HG02870 (cell line): Measurements from ENCODE around the gene GPATCH8.
A peak's percentile ranks its signal among the peaks of the same experiment; 100 is the strongest.

ENCODE experiments used
- ATAC-seq: cut with Tn5 transposase; IDR thresholded peaks from one replicate; pipeline ENCODE4 v1.9.1; 2021; ENCODE audit warnings: mild to moderate bottlenecking, moderate library complexity; ENCODE audit not compliant: unreplicated experiment

Gene GPATCH8

DNA sequence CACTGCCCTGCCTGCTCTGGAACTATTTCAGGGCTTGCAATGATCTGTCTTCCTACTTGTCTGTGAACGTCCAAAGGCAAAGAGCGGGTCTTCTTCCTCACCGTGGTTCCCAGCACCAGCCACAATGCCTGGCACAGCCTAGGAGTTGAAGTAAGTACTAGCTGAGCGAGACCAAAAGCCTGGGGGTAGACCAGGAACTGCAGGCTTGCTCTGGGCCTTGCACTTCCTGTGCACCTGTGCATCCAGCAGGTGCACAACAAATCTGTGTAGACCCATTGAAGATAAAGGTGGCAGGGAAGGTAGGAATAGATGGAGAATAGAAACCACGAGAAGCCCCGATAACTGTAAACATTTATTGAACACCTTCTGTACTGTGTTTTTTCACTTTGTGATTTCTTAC is 144.2 kb downstream of the GPATCH8 start:
- ATAC-seq = no peak

GRCh38 chr17:44358066-44358465 is 145.1 kb downstream of the GPATCH8 start:
- ATAC-seq = no peak

GRCh38 chr17:44356241-44356640 is 147.0 kb downstream of the GPATCH8 start:
- ATAC-seq = no peak

- no peak for ATAC-seq
These were observed 147.5 kb downstream of the GPATCH8 start for GRCh38 chr17:44355642-44356099.

GRCh38 chr17:44354582-44355561 is 148.3 kb downstream of the GPATCH8 start:
- no peak for ATAC-seq

DNA sequence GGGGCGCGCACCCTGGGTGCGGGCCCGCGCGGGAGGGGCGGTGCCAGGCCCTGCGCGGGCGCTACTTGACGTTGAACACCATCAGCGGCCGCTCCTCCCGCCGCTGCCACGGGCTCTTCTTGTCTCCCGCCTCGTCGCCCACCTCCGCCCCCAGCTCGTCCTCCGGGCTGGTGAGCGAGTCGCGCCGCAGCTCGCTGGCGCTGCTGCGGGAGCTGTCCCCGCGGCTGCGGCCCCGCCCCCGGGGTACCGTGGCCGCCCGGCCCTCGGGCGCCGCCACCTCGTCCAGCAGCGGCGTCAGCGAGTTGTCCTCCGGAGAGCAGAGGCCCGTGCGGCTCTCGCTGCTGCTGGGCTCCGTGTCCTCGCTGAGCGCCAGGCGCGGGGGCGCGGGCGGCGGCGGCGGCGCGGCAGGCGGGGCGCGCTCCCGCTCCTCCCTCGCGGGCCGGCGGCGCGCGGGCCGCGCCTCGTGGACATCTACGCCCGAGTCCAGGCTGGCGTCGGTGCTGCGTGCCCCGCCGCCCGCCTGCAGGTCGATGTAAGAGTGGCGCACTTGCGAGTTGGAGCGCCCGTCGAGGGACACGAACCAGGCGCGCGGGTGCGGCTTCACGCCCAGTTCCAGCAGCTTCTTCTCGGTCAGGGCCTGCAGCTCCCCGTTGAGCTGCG is 149.4 kb downstream of the GPATCH8 start:
- ATAC-seq = no peak

DNA sequence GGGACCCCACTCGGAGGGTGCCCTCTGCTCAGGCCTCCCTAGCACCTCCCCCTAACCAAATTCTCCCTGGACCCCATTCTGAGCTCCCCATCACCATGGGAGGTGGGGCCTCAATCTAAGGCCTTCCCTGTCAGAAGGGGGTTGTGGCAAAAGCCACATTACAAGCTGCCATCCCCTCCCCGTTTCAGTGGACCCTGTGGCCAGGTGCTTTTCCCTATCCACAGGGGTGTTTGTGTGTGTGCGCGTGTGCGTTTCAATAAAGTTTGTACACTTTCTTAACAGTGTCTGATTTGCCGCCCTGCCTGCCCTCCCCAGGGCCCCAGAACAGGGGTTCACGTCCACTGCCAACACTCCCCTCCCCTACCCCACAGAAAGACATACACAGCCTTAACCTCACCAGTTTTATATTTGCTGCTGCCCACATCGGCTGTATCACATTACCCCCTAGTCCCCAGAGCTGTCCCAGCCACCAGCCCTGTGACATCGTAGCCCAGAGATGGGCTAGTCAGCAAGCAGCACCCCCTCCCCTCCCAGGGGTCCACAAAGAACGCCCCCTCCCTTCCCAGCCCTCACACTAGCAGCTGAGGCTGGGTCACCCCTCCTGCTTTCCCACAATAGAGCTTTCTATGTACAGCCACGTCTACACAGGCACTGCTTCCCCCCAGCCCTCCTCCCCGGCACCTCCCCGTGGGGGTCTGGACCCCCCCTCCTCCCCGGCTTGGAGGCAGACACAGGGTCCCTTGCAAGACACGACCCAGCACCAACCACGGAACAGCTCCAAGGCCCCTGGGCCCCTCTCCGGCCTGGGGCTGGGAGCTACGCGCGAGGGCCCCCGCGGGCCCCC is 150.2 kb downstream of the GPATCH8 start:
- ATAC-seq = no peak

DNA sequence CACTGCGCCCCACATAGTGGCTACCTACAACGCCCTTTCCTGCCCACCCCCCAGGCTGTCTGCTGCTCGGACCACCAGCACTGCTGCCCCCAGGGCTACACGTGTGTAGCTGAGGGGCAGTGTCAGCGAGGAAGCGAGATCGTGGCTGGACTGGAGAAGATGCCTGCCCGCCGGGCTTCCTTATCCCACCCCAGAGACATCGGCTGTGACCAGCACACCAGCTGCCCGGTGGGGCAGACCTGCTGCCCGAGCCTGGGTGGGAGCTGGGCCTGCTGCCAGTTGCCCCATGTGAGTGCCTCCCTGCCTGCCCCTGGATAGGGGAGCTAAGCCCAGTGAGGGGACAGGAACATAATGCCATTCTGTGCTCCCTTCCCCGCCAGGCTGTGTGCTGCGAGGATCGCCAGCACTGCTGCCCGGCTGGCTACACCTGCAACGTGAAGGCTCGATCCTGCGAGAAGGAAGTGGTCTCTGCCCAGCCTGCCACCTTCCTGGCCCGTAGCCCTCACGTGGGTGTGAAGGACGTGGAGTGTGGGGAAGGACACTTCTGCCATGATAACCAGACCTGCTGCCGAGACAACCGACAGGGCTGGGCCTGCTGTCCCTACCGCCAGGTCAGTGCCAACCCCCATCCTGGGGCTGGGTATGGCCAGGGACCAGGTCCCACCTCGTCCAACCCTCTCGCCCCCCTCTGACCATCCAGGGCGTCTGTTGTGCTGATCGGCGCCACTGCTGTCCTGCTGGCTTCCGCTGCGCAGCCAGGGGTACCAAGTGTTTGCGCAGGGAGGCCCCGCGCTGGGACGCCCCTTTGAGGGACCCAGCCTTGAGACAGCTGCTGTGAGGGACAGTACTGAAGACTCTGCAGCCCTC is 151.0 kb downstream of the GPATCH8 start:
- no peak for ATAC-seq

DNA sequence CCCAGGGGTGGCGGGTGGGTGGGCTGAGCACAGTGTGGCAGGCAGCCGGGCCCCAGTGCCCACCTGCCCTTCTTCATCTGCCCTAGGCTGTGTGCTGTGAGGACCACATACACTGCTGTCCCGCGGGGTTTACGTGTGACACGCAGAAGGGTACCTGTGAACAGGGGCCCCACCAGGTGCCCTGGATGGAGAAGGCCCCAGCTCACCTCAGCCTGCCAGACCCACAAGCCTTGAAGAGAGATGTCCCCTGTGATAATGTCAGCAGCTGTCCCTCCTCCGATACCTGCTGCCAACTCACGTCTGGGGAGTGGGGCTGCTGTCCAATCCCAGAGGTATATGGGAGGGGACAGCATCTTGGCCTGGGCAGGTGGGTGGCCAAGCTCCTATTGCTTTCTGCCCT is 151.7 kb downstream of the GPATCH8 start:
- ATAC-seq = no peak

DNA sequence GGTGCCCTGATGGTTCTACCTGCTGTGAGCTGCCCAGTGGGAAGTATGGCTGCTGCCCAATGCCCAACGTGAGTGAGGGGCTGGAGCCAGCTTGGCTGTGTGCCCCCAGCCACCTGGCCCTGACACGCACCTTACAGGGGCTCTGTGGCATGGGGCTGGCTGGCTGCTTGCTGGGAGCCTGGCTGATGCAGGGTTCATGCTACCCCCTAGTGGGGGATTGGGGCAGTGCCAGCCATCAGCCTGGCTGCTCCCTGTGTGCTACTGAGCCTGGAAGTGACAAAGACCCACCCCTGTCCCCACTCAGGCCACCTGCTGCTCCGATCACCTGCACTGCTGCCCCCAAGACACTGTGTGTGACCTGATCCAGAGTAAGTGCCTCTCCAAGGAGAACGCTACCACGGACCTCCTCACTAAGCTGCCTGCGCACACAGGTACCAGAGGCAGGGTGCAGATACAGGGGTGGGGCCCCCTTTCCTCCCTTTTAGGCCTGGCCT is 152.4 kb downstream of the GPATCH8 start:
- no peak for ATAC-seq

DNA sequence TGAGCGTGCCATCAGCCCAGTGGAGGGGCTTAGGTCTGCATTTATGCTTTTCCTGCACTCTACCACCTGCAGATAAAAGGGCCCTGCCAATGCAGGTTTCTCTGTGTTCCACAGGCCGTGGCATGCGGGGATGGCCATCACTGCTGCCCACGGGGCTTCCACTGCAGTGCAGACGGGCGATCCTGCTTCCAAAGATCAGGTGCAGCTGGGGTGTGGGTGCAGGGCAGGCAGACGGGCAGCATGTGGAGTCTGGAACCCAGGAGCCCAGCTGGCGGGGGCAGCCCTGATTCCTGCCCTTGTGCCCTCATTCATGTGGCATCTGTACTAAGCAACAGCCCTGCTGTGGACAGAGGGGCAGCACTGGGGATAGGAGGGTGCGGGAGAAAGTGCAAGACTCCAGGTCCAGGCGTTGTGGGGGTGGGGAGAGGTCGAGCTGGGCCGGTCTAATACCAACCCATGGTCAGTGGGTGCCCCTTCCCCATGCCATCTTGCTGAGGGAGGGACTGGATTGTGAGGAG is 153.6 kb downstream of the GPATCH8 start:
- no peak for ATAC-seq

GRCh38 chr17:44348988-44349364 is 154.2 kb downstream of the GPATCH8 start:
- ATAC-seq = no peak

DNA sequence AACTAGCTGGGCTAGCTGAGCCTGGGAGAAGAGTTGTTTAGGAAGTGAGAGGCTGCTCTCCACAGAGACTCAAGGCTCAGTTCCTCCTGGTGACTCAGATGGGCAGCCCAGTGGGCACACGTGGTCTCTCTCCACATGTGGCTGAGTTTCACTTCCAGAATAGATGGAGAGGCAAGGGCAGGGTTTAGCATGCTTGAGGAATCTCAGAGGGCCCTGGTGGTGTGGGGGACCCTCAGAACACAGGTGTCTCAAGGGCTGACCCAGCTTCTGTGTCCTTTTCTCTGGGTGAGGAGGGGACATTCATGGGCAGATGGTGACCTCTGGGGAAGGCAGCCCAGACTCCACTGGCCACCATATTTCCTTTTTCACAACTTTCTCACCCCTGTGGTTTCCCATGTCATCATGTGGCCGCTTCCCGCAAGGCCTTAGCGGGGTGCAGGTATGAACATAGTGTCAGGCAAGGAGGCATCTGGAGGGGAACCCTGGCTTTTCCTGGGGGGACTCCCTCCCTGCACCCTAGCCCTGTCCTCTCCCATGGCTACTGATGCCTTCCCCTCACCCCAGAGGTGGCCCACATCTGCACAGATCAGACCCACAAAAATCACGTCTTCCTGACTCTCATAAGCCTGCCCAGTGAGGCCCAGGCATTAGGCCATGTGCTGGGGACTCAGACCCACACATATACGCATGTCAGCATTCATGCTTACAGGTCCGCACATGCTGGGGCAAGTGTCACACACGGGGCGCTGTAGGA is 154.8 kb downstream of the GPATCH8 start:
- ATAC-seq = peak; percentile 38
